Suprapubic skin (tissue), 4 donors: ENCODE data around the gene KCND3.

ENCODE experiments used
- EP300 ChIP-seq: sonication (generic); formaldehyde crosslinking; IDR thresholded peaks from one replicate; pipeline ENCODE4 v1.6.1; 2017; ENCODE audit warnings: antibody characterized with exemption
- POLR2A ChIP-seq, 2 donors: fragments of 450-650 bp; IDR thresholded peaks; one replicate each; pipeline ENCODE4 v1.6.1; 2017; ENCODE audit warnings: antibody characterized with exemption in 2 of 2, mild to moderate bottlenecking in 2 of 2, moderate library complexity in 2 of 2
- POLR2AphosphoS5 ChIP-seq, 3 donors: sonication (generic); formaldehyde crosslinking; IDR thresholded peaks; one replicate each; pipeline ENCODE4 v1.6.1; 2017; ENCODE audit warnings: antibody characterized with exemption in 3 of 3
- TF ChIP-seq, protein P1 (sequence below), 2 donors: fragments of 200-600 bp in 1 of 2; fragments of 450-650 bp in 1 of 2; sonication (generic) in 1 of 2; IDR thresholded peaks; one replicate each; pipeline ENCODE4 v1.5.1; 2016 to 2019; ENCODE audit warnings: antibody characterized with exemption in 2 of 2, mild to moderate bottlenecking in 1 of 2, moderate library complexity in 1 of 2

DNA sequence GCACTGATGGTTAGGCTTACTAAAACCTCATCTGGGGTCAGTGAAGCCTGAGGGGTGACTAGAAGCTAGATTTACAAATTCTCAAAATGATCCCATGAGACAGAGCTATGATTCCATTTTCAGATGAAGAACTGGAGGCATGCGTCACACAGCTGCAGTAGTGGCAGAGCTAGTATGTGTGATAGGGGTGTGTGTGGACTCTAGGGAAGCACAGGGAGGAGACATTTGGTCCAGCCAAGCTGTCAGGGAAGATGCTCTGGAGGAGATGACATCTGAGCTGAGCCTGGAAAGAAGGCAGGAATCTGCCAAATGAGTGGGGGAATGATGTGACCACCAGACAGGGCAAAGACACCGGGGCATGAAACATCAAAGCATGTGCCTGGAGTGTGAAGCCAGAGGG is 12.0 kb upstream of the KCND3 start:
- TF ChIP-seq, protein P1, sequence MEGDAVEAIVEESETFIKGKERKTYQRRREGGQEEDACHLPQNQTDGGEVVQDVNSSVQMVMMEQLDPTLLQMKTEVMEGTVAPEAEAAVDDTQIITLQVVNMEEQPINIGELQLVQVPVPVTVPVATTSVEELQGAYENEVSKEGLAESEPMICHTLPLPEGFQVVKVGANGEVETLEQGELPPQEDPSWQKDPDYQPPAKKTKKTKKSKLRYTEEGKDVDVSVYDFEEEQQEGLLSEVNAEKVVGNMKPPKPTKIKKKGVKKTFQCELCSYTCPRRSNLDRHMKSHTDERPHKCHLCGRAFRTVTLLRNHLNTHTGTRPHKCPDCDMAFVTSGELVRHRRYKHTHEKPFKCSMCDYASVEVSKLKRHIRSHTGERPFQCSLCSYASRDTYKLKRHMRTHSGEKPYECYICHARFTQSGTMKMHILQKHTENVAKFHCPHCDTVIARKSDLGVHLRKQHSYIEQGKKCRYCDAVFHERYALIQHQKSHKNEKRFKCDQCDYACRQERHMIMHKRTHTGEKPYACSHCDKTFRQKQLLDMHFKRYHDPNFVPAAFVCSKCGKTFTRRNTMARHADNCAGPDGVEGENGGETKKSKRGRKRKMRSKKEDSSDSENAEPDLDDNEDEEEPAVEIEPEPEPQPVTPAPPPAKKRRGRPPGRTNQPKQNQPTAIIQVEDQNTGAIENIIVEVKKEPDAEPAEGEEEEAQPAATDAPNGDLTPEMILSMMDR (IDR thresholded peaks at IDR 0.05) = no peak
- no peak for TF ChIP-seq POLR2A (IDR thresholded peaks at IDR 0.05)
- no peak for TF ChIP-seq EP300
- TF ChIP-seq POLR2AphosphoS5 (IDR thresholded peaks at IDR 0.05) = no peak
